Activated gamma-delta T cell (primary cell): Measurements from ENCODE around the gene MCRIP1.
"Not testable (repeated sequence)": the region's sequence is repeated elsewhere in the genome, so short reads cannot be mapped to it uniquely, and the experiment has no call there.

ENCODE experiments used
- DNase-seq: peaks from one replicate; lab custom pipeline; 2025; lab: John Stamatoyannopoulos, UW

MCRIP1 gene

DNA sequence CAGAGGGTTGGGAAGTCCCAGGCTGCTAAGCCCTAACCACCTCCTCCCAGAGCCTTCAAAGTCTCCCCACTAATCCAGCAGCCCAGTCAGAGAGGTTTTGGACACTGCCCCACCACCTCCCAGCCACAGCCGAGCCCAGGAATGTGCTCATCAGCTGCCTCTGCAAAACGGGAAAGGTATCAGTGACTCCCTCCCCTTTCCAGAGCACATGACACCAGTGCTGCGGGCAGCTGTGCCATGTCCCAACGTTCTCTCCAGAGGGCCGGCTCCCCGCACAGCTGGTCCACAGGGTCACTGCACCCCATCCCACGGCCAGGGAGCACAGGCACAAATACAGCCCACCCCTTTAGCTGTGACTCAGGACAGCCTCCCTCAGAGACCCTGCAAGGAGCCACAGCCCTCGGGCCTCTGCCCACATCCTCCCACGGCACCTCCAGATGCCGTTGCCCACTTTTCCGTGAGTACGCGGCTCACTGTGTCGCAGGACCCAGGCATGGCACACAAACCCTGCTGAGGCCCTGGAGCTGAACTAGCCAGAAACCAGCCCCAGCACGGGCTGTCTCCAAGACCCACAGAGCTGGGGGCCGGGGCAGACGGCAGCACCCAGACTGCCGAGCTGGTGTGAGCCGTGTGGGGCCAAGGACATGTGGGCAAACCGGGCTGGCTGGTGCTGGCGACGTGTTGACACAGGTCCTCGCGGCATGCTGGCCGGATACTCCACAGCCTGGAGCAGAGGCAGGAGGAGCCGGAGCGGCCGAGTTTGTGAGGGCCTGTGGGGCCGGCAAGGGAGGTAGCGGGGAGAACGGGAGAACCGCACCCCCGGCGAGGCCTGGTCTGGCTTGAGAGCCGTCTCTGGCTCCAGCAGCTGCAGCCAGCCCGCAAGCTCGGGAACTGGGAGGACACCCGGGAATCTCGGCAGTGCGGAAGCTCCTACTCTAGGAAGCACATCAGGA, 8.0 kb upstream of the MCRIP1 start:
- DNase-seq, result no peak

DNA sequence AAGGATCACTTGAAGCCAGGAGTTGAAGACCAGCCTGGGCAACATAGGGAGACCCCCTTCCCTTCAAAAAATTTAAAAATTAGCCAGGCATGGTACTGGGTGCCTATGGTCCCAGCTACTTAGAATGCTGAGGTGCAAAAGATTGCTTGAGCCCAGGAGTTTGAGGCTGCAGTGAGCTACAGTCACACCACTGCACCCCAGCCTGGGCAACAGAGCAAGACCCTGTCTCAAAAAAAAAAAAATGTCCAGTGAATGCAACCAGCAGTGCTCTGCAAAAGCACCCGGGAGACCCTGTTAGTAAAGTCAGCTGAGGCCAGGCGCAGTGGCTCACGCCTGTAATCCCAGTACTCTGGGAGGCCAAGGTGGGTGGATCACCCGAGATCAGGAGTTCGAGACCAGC, 7.0 kb upstream of the MCRIP1 start:
- not testable (repeated sequence) for DNase-seq

GRCh38 chr17:81839301-81839700, 6.2 kb upstream of the MCRIP1 start:
- DNase-seq, result no peak

GRCh38 chr17:81838753-81839255, 5.7 kb upstream of the MCRIP1 start:
- no peak for DNase-seq

GRCh38 chr17:81837641-81838040, 4.5 kb upstream of the MCRIP1 start:
- no peak for DNase-seq

- DNase-seq, result no peak
Measured at GRCh38 chr17:81834831-81835267, 1.8 kb upstream of the MCRIP1 start, which contains the start of gene PPP1R27. PPP1R27 (minus strand) TSS chr17:81835050; CDS start chr17:81834953, 97 bp downstream.

- no peak for DNase-seq
Measured at GRCh38 chr17:81833921-81834830, 1.1 kb upstream of the MCRIP1 start.

GRCh38 chr17:81832608-81833159, 407 bp downstream of the MCRIP1 start:
- no peak for DNase-seq

GRCh38 chr17:81831957-81832607, 1.0 kb downstream of the MCRIP1 start:
- no peak for DNase-seq

DNA sequence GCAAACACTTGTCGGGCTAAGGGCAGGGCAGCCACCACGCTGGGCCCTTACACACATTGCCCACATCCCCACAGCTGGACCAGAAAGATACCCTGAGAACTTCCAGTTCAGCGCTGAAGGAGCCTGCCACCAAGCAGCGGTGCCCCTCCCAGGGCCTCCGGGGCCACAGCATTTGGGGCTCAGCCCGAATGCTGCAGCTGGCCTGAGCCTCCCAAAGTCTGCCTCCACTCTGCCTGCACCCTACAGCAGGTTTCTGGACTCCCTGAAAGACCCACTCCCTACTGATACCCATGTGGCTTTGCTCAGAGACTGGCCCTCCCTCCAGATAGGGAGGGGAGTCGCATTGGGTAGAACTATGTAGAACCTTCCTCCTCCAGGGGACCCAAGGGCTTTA, 1.5 kb downstream of the MCRIP1 start:
- DNase-seq, result no peak

DNA sequence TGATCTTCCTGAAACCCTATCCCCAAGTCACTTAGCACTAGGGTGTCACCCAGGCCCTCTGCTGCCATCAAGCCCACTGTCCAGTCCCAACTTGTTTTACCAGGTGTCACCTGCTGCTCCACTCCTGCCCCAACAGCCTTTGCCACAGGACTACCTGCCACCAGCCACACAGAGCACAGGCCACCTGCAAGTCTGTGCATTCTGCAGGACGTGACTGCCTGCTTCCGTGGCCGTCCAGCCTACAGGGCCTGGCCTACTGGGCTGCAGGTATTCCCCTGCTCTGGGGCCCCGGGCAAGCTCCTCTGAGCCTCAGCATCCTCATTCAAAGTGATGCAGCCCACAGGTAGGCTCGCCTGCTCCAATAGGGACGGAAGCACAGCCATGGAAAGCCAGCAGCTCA, 3.2 kb downstream of the MCRIP1 start:
- DNase-seq, result no peak

DNA sequence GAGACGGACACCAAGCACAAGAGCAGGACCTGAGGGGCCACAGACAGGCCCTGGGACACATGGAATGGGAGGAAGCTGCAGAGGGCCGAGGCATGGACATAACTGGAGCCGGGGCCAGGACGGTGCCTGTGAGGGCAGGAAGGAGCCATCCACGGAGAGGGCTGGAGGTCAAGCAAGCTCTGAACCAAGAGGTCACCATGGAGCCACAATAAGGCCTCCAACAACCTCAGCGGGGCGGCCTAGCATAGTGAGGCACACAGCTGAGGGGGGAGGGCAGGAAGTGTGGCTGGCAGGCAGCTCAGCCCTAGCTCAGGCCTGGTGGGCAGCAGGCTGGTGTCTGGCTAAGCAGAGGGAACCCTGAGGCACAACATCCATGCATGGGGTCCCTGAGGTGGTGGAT, 4.4 kb downstream of the MCRIP1 start:
- DNase-seq, result no peak

DNA sequence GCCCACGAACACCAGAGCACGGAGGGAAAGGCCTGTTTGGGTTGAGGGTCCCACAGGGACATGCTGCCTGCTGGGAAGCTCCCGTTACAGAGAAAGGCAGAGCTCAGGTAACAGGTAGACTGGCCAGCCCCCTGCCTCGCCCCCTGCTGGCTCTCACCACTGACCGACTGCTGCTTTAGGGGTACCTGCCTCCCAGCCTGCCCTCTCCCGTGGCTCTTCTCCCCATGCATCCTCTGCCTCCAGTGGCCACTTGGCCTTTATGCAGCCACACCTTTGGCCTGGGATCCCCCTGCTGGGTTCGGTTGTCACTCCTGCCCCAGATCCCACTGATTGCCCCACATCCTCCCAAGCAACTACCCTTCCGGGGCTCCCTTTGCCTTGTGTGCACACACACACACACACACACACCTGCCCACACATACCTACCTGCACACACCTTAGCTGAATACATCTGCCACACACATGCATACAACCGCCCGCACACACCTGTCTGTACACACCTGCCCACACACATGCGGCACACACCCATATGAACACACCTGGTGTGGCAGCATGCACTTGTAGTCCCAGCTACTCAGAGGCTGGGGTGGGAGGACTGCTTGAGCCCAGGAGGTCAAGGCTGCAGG, 7.1 kb downstream of the MCRIP1 start:
- DNase-seq, result no peak

DNA sequence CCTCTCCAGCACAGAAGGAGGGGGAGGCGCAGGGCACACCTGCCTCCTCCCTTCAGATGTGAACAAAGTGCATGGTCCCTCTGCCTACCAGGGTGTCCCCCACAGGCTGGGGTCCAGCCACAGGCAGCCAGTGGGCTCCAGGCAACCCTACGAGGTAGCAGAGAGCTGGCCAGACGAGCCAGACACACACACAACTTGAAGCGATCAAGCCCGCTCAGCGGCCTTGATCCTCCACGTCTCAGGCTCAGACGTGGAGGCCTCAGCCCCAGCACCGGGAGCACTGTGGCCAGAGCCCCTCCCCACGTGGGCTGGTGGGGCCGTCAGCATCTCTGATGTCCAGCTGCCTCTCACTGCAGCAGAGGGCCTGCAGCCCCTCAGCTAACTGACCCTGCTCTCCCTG, 8.5 kb downstream of the MCRIP1 start:
- no peak for DNase-seq

- no peak for DNase-seq
Measured at GRCh38 chr17:81823820-81824550, 9.1 kb downstream of the MCRIP1 start.

DNA sequence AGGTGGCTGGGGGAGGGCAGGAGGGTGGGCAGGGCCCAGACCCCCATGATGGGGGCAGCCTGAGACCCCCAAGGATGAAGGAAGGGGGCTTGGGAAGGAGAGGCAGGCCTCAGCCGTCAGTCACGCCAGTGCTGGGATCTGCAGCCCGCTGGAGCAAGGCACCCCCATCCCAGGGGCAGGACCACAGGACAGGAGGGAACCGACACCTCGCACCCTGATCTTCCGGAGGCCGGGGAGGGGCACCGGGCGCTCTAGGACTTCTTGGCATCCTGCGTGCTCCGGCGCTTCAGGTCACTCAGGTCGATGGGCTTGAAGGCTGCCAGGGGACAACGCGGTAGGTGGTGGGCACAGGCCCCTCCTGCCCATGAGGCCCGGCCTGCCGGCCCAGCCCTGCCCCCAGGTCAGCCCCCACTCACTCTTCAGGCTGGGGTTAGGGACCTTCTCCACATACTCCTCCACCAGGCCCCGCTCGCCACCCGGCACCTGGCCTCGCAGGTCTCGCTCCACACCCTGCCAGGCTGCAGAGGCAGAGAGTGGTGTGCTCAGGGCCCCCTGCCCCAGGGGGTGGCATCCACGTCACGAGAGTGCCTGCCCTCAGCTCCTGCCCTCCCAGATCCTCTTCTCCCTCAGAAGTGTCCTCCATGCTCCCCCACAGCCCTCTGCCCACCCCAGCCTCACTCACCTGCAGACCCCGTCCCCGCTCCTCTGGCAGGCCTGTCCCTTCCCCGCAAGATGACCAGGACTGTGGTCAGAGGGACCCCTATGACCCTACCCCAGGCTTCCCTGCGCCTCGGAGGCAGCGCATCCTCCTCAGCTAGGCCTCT, 9.9 kb downstream of the MCRIP1 start:
- DNase-seq, result no peak

DNA sequence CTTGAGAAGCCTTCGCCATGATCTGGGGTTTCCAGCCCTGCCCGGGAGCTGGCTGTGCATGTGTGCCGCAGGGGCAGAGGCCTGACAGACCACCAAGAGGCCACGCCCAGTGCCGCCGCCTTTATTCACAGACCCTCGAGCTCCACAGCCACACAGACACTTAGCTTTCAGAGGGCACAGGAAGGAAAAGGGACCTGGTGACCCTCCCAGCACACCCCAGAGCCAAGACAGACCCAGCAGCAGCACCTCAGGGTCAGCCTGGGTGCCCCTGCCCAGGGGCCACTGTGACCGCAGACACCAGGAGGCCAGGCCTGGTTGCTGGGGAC, 10.8 kb downstream of the MCRIP1 start:
- DNase-seq, result no peak

DNA sequence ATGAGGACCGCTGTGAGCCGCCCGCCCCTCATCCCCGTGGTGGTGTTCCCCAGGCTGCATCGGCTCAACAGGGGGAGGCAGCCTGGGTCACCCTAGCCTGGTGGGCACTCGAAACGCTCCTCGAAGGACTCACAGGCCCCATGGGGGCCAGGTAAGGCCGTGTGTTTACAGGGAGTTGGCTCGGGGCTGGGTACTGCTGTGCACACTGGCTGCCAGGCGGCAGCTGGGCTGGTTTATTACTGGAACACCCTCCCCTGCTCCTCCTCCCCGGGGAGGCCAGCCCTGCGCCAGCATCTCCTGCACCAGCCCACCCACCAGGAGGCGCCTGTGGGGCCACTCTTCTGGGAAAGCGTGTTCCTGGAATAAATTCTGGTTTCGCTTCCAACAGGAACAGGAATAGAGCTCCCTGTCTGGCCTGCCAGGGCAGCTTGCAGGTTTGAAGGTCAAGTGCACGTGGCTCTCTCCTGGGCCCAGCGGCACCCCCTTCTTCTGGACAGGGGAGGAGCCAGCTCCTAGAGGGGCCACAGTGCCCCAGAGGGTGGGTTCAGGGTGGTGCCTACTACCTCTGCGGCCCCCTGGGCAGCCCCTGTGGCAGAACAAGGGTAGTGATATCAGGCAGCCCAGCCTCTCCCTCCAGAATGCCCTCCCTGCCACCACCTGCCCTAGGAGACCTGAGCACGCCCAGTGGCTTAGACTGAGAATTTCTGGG, 11.3 kb downstream of the MCRIP1 start:
- DNase-seq, result no peak

DNA sequence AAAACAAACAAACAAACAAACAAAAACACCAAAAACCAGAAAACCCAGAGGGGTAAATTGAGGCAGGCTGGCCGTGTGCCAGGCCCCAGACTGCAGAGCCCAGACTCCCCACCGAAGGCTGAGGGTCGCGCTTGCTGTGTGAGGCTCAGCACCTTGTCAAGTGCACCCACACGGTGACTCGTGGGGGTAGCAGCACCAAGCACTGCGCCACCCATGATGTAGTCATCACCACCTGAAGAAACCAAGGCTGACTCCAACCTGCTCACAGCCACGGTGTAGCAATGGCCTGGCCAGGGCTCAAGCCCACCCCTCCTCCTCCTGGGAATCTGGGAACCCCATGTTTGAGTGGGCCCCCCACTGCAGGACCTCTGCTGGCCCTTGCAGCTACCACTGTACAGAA, 11.9 kb downstream of the MCRIP1 start:
- DNase-seq, result no peak
